Stimulated activated CD8-positive, alpha-beta memory T cell treated with anti-CD3 and anti-CD28 coated beads, Interleukin-4, amount 100 ng/mL, for 1 hour (primary cell): Measurements from ENCODE around the gene SBF2.
"Not testable (repeated sequence)": the region's sequence is repeated elsewhere in the genome, so short reads cannot be mapped to it uniquely, and the experiment has no call there.

Experiments used
- DNase-seq, 2 donors: peaks; one replicate each; pipeline ENCODE4 v3.0.0-alpha.2; 2020; ENCODE audit warnings: low read depth in 2 of 2, low spot score in 1 of 2

Gene SBF2

DNA sequence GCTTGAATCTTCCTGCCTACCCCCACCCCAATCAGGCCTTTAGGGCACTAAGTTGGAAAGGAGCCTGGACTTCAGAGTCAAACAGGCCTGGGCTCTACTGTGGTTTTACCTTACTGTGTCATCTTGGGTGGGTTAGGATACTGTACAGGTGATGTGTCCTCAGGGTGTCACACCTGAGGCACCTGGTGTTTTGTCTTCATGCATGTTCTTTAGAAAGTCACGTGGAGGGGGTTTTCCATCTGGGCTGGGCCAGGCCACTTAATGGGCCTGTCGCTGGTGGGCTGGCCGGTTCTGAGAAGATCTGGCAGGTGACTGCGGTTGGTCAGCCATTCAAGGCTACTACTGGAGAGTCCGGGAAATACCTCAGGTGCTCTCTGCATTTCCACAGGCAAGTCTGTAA, 537.6 kb downstream of the SBF2 start:
- DNase-seq, result no peak

DNA sequence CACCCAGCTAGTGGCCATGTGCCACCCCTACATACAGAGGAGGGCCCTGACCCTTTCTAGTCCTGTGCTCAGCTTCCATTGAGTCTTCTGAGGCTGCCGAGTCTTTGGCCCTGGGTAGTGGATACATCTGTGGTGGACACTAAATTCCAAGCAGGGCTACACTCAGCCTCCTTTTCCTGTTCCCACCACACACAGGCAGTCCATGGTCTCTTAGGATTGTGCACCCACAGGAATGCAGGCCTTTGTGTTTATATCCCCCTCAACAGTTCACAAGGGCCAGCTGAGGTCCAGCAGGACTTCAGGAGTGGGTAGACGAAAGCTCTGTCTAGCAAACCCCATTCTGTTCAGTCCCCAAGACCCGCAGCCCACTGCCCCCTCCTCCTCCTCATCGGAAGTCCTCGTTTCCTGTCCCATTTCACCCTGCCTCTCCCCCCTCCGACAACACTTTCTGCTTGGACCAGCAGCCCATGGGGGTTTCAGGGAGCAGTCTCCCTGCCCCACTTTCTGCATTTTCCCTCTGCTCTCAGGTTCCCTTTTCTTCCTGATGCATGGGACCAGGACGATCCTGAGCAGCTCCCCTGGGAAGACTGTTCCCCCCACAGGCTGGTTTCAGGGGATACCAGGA, 538.3 kb downstream of the SBF2 start:
- DNase-seq, result no peak

DNA sequence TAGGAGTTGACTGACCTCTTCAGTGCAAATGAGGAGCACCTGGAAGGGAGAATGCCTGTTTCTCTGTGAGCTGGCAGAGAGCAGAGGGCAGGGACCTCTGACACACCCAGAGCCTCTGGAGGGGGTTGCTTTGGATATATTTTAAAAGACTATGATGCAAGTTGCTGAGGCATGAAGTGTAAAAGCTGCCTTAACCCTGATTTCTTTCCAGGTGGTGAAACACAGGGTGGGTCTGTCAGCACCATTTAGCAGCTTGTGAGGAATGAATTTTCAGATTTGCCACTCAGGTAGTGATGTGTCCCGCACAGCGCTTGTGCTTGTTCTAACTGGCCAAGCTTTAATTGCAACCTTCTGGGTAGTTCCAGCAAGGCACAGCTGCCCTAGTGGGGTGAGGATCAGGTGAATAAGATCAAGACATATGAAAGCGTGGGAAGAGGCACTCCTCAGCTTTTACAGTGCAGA, 540.0 kb downstream of the SBF2 start:
- DNase-seq, result no peak

DNA sequence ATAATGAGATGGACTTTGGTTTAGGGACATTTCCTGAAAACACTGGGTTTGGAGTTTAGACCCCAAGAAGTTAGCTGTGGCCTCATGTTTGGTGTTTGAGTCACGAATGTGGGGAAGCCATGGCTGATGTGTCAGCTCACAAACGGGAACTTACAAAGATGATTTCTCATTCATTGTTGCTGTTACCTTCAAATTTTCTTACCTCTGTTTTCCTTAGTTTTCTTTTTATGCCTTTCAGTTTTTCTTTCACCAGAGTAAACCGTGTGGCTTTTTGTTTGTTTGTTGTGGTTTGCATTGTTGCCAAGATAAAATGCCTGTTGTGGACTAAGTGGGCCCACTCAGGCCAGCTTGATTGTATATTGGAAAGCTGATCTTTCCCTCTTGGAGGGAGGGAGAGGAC, 541.0 kb downstream of the SBF2 start:
- DNase-seq, result no peak

DNA sequence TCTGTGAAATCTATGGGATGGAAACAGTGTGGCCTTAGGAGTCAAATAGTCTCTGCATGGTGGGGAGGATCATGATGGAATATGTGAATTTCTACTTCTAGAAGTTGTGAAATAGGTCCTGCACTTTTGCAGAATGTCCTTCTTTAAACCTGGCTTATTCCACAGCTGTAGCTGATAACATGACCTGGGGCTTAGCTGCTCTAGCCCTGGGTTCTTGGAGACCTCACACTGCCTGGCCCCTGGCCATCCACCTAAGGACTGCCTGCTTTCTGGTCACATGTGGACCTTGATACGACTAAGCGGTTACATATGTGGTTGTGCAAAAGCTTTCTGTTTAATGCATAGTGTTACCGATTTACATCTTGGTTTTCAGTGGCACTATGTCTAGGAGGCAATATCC, 541.9 kb downstream of the SBF2 start:
- DNase-seq, result no peak

DNA sequence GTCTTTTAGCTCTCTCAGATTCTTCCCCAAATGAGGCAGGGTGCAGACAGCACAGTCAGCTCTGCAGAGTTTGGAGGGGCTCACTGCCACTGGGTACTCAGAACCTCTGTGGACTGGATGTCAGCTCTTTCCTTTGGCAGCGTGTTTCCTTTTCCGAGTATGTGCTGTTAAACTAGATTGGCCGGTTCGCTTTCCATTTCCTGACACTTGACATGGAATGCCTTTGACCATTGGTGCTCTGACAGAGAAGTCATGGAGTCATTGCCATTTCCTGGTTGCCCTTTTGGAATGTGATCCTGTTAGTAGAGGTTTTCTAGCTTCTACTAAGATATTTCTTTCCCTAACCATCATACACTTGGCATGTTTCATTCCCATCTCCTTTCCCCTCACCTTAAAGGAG, 543.5 kb downstream of the SBF2 start:
- no peak for DNase-seq

DNA sequence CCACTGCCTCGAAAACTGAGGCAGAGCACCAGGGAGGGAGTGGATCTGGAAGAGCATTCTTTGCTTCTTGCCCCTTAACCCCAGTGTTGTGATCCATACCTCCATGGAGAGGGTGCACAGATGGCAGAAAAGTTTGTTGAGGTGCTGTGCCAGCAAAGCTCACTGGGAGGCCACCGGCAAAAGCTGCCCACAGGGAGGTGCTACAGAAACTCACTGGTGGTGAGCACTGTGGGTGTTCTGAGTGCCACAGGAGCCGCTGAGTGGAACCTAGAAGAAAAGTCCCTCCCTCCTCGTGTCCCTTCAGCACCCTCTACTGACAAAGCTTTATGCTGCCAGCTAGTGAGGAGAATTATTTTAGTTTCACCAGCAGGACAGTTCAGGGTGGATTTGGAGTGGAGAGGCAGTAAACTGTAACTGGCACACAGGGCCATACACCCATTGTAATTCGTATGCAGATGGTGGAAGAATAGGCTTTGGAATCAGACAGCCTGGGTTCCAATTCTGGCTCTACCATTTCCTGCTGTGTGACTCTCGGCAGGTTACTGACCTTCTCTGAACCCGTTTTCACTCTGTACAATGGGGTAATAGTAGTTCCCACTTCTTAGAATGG, 545.6 kb downstream of the SBF2 start:
- DNase-seq, result no peak

DNA sequence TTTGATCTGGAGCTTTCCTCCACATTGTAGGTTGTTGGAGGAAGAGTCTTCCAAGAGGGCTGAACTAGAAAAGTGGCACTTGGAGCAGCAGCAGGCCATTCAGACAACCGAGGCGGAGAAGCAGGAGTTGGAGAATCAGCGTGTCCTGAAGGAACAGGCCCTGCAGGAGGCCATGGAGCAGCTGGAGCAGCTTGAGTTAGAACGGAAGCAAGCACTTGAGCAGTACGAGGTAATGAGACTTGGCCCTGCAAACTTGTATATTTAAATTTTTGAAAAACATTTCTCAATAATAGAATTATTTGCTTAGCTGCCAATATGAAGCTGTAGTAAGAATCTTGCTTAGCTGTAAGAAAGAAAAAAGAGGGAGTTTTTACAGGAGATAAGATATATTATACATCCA, 546.2 kb downstream of the SBF2 start:
- DNase-seq, result no peak

DNA sequence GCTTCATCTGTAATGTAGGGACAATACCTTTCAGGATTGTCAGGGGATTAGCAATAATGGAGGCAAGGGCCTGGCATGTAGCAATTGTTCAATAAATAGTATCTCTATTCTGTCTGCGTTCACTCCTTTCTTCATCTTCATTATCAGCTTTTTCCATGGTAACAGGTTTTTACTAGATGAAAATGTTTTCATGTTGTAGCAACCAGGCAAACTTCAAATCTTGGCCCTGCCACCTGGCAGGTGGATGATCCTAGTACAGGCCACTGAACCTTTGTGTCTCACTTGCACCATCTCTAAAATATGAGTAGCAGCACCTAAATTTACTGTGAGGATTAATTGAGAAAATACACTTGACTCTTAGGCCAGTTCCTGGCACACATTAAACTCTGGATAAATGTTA, 546.8 kb downstream of the SBF2 start:
- no peak for DNase-seq

DNA sequence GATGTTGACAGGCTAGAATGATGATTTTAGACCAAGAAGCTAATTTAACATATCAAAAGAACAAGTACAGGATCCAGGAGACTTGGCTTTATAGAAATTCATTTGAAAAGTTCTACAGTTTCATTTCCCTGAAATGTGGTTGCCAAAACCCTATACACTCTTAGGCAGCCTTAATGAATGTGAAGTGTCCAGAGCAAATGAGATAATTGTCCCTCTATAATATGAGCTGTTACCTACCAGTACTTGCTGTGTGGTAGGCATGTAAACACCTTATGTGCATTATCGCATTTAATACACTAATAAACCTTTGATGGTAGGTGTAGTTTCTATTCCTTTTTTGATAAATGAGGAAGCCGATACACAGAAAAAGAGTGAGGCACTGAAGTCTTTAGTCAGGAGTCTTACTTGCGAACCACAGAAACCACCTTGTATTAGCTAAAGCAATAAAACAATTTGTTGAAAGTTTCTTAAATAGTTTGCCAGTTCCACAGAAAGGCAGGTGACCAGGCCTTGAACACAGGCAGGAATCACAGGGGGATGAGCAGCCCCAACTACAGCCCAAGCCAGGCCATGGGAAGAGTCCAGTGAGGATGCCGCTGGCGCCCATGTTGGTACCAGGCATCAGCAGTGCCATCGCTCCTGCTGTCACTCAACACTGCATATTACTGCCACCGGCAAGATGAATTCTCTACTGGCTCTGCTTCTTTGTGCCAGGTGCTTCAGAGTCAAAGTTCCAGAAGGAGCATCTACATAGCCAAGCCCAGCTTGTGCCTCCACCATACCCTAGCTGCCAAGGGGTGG, 548.4 kb downstream of the SBF2 start:
- no peak for DNase-seq

DNA sequence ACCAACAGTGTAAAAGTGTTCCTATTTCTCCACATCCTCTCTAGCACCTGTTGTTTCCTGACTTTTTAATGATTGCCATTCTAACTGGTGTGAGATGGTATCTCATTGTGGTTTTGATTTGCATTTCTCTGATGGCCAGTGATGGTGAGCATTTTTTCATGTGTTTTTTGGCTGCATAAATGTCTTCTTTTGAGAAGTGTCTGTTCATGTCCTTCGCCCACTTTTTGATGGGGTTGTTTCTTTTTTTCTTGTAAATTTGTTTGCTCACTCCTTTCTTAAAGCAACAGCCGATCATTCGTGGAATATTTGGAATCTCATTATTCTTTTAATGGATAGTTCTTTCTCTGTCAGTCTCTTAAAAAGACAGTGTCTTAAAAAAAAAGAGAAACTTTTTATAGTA, 550.5 kb downstream of the SBF2 start:
- not testable (repeated sequence) for DNase-seq

DNA sequence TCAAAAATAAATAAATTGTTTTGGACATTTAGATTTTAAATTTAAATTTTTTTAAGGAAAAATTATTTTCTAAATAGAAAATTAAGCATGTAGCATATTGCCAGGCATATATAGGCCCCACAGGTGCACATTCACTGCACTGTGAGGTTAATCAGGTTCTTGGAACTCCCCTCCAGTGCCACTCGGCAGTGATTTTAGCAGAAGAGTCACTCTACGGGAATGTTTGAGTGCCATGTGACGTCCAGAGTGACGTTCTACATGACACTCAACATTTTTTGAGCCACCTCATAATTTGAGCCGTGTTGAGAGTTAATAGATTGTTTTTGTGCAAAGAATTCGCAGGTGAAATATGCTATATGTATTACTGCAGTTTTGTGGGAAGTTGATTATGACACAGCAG, 552.8 kb downstream of the SBF2 start:
- DNase-seq, result no peak

DNA sequence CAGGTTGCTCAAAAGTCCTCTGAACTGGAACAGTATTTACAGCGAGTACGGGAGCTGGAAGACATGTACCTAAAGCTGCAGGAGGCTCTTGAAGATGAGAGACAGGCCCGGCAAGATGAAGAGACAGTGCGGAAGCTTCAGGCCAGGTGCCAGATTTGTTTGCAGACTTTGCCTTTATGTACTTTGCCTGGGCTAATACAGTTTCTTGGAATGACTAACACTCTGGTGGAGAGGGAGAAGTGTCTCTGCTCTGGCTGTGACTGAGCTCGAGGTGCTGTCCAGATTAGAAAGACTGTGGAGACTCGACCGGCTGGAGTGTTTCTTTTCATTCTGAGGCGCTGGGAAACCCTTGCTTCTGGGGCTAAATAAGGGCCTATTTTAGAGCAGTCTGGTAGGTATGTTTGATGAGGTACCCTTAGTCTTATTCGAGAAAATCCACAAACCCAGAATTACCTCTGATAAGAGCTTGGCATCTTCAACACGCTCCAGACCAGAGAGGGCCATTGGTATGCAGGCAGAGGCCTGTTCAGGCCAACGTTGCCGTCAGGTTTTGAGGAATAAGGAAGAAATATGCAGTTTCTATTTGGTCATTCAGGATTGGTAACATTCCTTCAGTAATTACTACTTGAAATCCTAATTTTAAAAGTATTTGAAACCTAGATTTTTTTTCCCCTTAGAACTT, 553.7 kb downstream of the SBF2 start:
- no peak for DNase-seq

DNA sequence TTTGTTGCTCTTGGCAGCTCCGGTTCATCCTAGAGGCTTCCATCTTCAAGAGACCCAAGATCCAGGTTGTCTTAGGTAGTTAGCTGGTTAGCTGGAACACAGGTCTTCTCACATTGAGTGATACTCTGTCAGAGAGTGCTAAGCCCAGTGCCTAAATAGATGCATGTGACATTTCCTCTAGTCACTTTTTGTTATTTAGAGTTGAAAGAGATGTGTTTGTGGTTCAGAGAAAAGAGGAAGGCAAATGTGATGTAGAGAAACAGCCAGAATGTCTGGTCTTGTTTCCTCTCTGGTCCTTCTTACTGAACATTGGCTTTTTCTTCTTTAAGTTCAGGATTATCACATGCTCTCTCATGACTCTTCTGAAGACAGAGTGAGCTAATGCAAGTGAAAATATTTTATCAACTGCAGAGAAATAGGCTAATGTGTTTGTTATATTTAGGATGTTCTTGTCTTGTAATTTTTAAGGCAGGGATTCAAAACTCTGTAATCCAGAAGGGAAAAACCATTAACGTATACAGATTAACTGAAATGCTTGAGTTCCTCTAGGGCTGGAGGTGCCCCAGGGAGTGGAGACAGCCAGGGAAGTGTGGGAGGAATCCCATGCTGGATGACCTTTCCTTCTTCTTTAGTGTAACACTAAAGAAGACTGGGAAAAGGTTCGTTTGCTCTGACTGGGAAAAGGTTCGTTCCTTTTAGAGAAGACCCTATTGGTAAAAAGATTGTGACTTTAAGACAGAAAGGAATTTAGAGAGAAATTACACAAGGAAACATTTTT, 554.7 kb downstream of the SBF2 start:
- DNase-seq, result no peak

DNA sequence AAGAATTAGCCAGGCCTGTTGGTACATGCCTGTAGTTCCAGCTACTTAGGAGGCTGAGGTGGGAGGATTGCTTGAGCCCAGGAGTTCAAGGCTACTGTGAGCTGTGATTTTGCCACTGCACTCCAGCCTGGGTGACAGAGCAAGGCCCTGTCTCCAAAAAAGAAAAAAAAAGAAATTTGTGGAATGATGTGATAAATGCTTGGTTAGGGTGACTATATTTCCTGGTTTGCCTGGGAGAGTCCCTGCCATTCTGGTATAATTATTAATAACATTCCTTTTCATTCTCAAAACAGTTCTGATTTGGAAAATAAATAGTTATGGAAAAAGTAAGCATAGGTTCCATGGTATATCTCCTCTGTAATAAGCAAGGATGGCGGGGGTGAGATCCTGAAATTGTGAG, 555.3 kb downstream of the SBF2 start:
- no peak for DNase-seq

DNA sequence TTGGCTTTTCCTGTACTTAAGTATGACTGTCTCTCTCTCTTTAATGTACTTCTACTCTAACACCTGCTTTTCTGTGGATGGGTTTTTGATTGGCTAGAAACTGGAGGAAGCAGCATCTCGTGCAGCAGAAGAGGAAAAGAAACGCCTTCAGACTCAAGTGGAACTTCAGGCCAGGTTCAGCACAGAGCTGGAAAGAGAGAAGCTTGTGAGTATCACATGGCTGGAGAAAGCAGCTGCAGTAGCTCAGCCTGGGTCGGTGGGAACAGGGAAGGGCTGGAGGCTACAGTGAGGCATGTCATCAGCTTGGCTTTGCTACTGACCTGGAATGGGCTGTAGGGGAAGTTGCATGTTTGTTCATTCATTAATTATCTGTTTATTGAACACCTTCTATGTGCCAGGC, 555.9 kb downstream of the SBF2 start:
- no peak for DNase-seq

DNA sequence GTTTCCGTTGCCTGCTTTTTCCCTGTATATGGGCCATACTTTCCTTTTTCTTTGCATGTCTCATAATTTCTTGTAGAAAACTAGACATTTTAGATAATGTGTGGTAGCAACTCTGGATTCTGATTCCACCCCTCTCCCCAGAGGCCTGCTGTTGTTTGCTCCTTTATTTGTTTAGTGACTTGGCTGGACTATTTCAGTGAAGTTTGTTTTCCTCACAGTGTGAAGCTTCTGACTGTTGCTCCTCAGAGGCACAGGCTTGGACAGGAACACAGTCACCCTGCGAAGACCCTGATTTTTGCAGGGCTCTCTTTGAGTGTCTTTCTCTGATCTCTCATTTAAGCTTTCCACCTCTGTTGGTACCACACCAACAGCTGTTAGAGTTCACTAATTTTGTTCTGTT, 557.7 kb downstream of the SBF2 start:
- DNase-seq, result no peak

DNA sequence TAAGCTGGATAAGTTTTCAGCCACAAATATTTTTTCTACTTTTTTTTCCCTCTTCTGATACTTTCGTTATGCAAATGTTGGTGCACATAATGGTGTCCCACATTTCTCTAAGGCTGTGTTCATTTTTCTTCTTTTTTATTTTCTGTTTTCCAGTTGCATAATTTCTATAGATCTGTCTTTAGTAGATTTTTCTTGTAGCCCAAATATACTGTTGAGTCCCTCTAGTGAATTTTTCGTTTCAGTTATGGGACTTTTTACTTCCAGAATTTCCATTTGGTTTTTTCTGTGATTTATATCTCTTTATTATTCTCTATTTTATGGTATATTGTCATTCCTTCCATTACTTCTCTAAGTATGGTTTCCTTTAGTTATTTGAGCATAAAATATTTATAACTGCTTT, 558.1 kb downstream of the SBF2 start:
- DNase-seq, result no peak

DNA sequence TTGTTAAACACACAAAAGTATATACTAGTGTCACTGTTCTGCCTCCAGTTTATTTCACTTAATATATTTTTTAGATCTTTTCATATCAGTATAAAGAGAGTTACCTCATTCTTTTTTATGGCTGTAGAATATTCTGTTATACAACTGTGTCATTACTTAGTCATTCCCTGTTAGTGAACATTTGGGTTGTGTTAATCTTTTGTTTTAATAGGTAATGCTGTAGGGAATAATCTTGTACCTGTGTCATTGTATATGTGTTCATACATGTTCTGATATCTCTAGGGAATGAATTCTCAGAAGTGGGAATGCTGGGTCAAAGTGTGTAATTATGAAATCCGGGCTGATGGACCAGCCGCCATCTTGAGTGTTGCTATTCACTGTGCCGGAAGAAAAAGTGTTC, 558.8 kb downstream of the SBF2 start:
- no peak for DNase-seq

DNA sequence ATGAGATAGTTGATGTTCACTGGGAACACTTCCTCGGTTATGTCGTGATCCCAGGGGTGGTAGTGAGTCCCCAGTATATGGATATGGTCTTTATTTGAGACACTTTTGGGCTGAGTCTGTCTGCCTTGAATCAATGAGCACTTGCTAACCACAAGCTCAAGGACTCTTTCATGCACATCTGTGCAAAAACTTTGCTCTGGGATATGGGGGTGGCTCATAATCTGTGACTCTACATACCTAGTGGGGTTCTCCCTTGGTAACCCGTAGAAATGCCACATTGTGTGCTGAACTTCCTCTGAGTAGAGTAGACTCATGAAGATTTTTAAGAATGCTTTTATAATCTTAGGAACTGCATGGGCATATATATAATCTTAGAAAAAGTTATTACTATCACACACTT, 560.8 kb downstream of the SBF2 start:
- no peak for DNase-seq

DNA sequence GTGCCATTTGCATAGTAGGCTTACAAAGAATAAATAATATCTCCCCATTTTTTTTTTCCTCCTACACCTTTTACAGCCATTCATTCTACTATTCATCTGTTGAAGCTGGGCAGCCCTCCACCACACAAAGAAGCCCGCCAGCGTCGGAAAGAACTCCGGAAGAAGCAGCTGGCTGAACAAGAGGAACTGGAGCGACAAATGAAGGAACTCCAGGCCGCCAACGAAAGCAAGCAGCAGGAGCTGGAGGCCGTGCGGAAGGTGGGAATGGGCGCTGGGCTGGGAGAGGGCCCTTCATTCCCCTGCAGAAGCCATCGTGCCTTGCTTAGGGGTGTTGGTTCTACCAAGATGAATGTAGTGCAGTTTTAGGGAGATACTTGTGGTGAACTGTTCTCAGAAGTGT, 561.6 kb downstream of the SBF2 start:
- no peak for DNase-seq
